HepG2 (cell line): ENCODE results near the gene CBY1. TPM values are rescaled to one million over a fixed set of nuclear protein-coding genes. Genes with fewer than 3 reads are reported as not detected.

Source experiments
- FOXA1 ChIP-seq, 2 experiments: fragments of 450-650 bp in 1 of 2; sonication (generic) in 1 of 2; formaldehyde crosslinking in 1 of 2; IDR thresholded peaks; 2 replicates each; pipeline versions ENCODE4 v1.4.0 to v1.6.1; 2016 to 2020; ENCODE audit warnings: missing genetic modification reagents in 1 of 2
- FOXA3 ChIP-seq: IDR thresholded peaks from 2 replicates; pipeline ENCODE4 v1.6.1; 2016; ENCODE audit warnings: missing genetic modification reagents, missing compliant biosample characterization
- FOXP1 ChIP-seq, 2 experiments: fragments of 450-650 bp in 1 of 2; IDR thresholded peaks; 2 replicates each; pipeline ENCODE4 v1.6.1; 2017 to 2018; ENCODE audit warnings: antibody characterized with exemption in 1 of 2
- JUNB ChIP-seq: sonication (generic); formaldehyde crosslinking; IDR thresholded peaks from 2 replicates; pipeline ENCODE4 v1.8.0; 2022; ENCODE audit warnings: missing genetic modification reagents, mild to moderate bottlenecking, borderline replicate concordance
- JUND ChIP-seq: sonication (generic); formaldehyde crosslinking; IDR thresholded peaks from 2 replicates; pipeline ENCODE4 v1.8.0; 2022; ENCODE audit warnings: mild to moderate bottlenecking, missing genetic modification reagents
- MZF1 ChIP-seq: sonication (generic); formaldehyde crosslinking; IDR thresholded peaks from 2 replicates; pipeline ENCODE4 v1.8.1; 2023; ENCODE audit warnings: mild to moderate bottlenecking, missing genetic modification reagents, borderline replicate concordance
- PLRG1 ChIP-seq: fragments of 450-650 bp; conservative IDR thresholded peaks from 2 replicates; pipeline ENCODE4 v1.6.1; 2016
- SMAD1 ChIP-seq: sonication (generic); formaldehyde crosslinking; IDR thresholded peaks from 2 replicates; pipeline ENCODE4 v1.4.0; 2020; ENCODE audit warnings: missing genetic modification reagents, low read depth, mild to moderate bottlenecking, borderline replicate concordance
- TOE1 ChIP-seq: sonication (generic); formaldehyde crosslinking; IDR thresholded peaks from 2 replicates; pipeline ENCODE4 v1.4.0; 2020; ENCODE audit warnings: mild to moderate bottlenecking, missing genetic modification reagents
- ZNF329 ChIP-seq: sonication (generic); formaldehyde crosslinking; IDR thresholded peaks from 2 replicates; pipeline ENCODE4 v1.9.0; 2021; ENCODE audit warnings: low read depth, mild to moderate bottlenecking, missing genetic modification reagents
- ZNF34 ChIP-seq: sonication (generic); formaldehyde crosslinking; IDR thresholded peaks from 2 replicates; pipeline ENCODE4 v1.4.0; 2020; ENCODE audit warnings: mild to moderate bottlenecking, missing genetic modification reagents, borderline replicate concordance
- ZSCAN21 ChIP-seq: sonication (generic); formaldehyde crosslinking; IDR thresholded peaks from 2 replicates; pipeline ENCODE4 v1.8.0; 2022; ENCODE audit warnings: mild to moderate bottlenecking, missing genetic modification reagents, moderate library complexity, borderline replicate concordance
- ZSCAN31 ChIP-seq: sonication (generic); formaldehyde crosslinking; IDR thresholded peaks from 2 replicates; pipeline ENCODE4 v1.5.0; 2020; ENCODE audit warnings: low read depth, mild to moderate bottlenecking, missing genetic modification reagents
- polyA plus RNA-seq, 8 experiments: library from polyadenylated mRNA; depleted of rRNA in 3 of 8; stranded (reverse) in 7 of 8; unstranded in 1 of 8; fragments of >200 nt; fragmentation: Illumina TruSeq in 4 of 8; extraction: Trizol in 4 of 8; gene quantifications; 2 replicates each; pipeline versions ENCODE4 v1.2.1 to v1.2.3, GENCODE V29; 2011 to 2016; ENCODE audit warnings: low read depth in 4 of 8, missing spikeins in 1 of 8, mixed read lengths in 1 of 8; ENCODE audit not compliant: insufficient read depth in 1 of 8
- total RNA-seq, 5 experiments: library from RNA; depleted of rRNA; stranded (reverse); fragments of >200 nt; fragmentation: Illumina TruSeq; extraction: Trizol; gene quantifications; 2 replicates each; pipeline ENCODE4 v1.2.3, GENCODE V29; 2016; ENCODE audit warnings: low read depth in 1 of 5
- TF ChIP-seq, protein P1 (sequence below): sonication (generic); formaldehyde crosslinking; IDR thresholded peaks from 2 replicates; pipeline ENCODE4 v1.9.0; 2021; ENCODE audit warnings: missing genetic modification reagents, mild to moderate bottlenecking, borderline replicate concordance
- TF ChIP-seq, protein P2 (sequence below): IDR thresholded peaks from 2 replicates; pipeline ENCODE4 v1.6.1; 2016; ENCODE audit warnings: missing genetic modification reagents, missing compliant biosample characterization
- TF ChIP-seq, protein P3 (sequence below): fragments of 450-650 bp; IDR thresholded peaks from 2 replicates; pipeline ENCODE4 v1.6.1; 2016
- TF ChIP-seq, protein P4 (sequence below): sonication (generic); formaldehyde crosslinking; conservative IDR thresholded peaks from 2 replicates; pipeline ENCODE4 v1.5.0; 2020; ENCODE audit warnings: missing genetic modification reagents
- TF ChIP-seq, protein P5 (sequence below): sonication (generic); formaldehyde crosslinking; IDR thresholded peaks from 2 replicates; pipeline ENCODE4 v1.4.0; 2020; ENCODE audit warnings: missing genetic modification reagents, borderline replicate concordance
- TF ChIP-seq, protein P6 (sequence below): sonication (generic); formaldehyde crosslinking; IDR thresholded peaks from 2 replicates; pipeline ENCODE4 v1.5.0; 2020; ENCODE audit warnings: missing genetic modification reagents

CBY1 gene
- total and polyA plus RNA-seq, 2 of the 13 experiments (the other 11 are each of a cell fraction or from before 2014, with no cell fraction given) = 19.7 to 20.3 TPM

DNA sequence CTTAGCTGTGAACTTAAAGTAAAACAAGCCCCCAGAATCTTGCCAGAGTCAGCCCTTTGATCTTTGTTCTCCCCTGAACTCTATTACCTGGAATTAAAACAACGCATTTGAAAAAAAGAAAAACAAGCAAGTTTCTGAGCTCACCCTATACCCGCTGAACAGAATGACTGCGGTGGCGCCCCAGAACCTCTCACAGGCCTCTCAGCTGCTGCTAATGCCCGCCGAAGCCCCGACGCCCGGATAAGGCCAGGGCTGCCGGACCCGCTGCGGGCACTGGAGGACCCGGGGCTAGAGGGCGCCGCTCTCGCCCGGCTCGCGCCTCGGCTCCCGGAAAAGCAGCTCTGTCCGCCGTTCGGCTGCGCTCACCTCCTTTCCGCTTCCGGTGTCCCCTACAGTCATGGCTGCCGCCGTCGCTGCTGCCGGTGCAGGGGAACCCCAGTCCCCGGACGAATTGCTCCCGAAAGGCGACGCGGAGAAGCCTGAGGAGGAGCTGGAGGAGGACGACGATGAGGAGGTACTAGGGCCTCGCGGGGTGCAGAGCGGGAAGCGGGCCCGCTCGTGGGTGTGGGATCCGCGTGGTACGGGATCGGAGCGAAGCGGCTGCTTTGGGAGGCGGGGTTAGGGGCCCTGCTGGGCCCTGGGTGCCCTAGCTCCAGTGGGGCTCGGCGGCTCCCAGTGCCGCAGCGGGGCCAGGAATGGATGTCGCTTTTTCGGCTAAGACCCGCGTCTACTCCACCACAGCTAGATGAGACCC lies 25.3 kb downstream of the CBY1 start, which contains the start of gene TOMM22 (continued):
- TF ChIP-seq JUNB (0 out of 2 replicates have a peak, but pooled peaks have one; percentile 28), FOXA3 (CRISPR knock-in tag) (peak; percentile 67), SMAD1 (CRISPR knock-in tag) (no peak; the same call in 1 of the 2 replicates), FOXP1 (IDR thresholded peaks at IDR 0.05) (no peak), FOXP1 (CRISPR knock-in tag; IDR thresholded peaks at IDR 0.05) (0 out of 2 replicates have a peak, but pooled peaks have one; percentile 22), ZNF329 (0 out of 2 replicates have a peak, but pooled peaks have one; percentile 22), ZSCAN21 (peak; percentile 84; the same call in 1 of the 2 replicates), ZSCAN31 (CRISPR knock-in tag) (peak; percentile 97), FOXA1 (IDR thresholded peaks at IDR 0.05) (no peak), FOXA1 (CRISPR knock-in tag; IDR thresholded peaks at IDR 0.05) (peak; percentile 38; the same call in 1 of the 2 replicates), ZNF34 (CRISPR knock-in tag) (no peak), TOE1 (CRISPR knock-in tag) (0 out of 2 replicates have a peak, but pooled peaks have one; percentile 48), MZF1 (CRISPR knock-in tag) (0 out of 2 replicates have a peak, but pooled peaks have one; percentile 49), JUND (CRISPR knock-in tag) (peak; percentile 48; the same call in 1 of the 2 replicates), PLRG1 (no peak)
- TF ChIP-seq, protein P1, sequence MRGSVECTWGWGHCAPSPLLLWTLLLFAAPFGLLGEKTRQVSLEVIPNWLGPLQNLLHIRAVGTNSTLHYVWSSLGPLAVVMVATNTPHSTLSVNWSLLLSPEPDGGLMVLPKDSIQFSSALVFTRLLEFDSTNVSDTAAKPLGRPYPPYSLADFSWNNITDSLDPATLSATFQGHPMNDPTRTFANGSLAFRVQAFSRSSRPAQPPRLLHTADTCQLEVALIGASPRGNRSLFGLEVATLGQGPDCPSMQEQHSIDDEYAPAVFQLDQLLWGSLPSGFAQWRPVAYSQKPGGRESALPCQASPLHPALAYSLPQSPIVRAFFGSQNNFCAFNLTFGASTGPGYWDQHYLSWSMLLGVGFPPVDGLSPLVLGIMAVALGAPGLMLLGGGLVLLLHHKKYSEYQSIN (CRISPR knock-in tag) = no peak
- TF ChIP-seq, protein P2, sequence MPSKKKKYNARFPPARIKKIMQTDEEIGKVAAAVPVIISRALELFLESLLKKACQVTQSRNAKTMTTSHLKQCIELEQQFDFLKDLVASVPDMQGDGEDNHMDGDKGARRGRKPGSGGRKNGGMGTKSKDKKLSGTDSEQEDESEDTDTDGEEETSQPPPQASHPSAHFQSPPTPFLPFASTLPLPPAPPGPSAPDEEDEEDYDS = peak; percentile 83
- TF ChIP-seq, protein P3, sequence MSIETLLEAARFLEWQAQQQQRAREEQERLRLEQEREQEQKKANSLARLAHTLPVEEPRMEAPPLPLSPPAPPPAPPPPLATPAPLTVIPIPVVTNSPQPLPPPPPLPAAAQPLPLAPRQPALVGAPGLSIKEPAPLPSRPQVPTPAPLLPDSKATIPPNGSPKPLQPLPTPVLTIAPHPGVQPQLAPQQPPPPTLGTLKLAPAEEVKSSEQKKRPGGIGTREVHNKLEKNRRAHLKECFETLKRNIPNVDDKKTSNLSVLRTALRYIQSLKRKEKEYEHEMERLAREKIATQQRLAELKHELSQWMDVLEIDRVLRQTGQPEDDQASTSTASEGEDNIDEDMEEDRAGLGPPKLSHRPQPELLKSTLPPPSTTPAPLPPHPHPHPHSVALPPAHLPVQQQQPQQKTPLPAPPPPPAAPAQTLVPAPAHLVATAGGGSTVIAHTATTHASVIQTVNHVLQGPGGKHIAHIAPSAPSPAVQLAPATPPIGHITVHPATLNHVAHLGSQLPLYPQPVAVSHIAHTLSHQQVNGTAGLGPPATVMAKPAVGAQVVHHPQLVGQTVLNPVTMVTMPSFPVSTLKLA = peak; percentile 52
- TF ChIP-seq, protein P4, sequence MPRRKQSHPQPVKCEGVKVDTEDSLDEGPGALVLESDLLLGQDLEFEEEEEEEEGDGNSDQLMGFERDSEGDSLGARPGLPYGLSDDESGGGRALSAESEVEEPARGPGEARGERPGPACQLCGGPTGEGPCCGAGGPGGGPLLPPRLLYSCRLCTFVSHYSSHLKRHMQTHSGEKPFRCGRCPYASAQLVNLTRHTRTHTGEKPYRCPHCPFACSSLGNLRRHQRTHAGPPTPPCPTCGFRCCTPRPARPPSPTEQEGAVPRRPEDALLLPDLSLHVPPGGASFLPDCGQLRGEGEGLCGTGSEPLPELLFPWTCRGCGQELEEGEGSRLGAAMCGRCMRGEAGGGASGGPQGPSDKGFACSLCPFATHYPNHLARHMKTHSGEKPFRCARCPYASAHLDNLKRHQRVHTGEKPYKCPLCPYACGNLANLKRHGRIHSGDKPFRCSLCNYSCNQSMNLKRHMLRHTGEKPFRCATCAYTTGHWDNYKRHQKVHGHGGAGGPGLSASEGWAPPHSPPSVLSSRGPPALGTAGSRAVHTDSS (CRISPR knock-in tag) = no peak
- TF ChIP-seq, protein P5, sequence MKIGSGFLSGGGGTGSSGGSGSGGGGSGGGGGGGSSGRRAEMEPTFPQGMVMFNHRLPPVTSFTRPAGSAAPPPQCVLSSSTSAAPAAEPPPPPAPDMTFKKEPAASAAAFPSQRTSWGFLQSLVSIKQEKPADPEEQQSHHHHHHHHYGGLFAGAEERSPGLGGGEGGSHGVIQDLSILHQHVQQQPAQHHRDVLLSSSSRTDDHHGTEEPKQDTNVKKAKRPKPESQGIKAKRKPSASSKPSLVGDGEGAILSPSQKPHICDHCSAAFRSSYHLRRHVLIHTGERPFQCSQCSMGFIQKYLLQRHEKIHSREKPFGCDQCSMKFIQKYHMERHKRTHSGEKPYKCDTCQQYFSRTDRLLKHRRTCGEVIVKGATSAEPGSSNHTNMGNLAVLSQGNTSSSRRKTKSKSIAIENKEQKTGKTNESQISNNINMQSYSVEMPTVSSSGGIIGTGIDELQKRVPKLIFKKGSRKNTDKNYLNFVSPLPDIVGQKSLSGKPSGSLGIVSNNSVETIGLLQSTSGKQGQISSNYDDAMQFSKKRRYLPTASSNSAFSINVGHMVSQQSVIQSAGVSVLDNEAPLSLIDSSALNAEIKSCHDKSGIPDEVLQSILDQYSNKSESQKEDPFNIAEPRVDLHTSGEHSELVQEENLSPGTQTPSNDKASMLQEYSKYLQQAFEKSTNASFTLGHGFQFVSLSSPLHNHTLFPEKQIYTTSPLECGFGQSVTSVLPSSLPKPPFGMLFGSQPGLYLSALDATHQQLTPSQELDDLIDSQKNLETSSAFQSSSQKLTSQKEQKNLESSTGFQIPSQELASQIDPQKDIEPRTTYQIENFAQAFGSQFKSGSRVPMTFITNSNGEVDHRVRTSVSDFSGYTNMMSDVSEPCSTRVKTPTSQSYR (CRISPR knock-in tag) = peak; percentile 21; the same call in 1 of the 2 replicates
- TF ChIP-seq, protein P6, sequence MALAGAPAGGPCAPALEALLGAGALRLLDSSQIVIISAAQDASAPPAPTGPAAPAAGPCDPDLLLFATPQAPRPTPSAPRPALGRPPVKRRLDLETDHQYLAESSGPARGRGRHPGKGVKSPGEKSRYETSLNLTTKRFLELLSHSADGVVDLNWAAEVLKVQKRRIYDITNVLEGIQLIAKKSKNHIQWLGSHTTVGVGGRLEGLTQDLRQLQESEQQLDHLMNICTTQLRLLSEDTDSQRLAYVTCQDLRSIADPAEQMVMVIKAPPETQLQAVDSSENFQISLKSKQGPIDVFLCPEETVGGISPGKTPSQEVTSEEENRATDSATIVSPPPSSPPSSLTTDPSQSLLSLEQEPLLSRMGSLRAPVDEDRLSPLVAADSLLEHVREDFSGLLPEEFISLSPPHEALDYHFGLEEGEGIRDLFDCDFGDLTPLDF = peak; percentile 73; the same call in 1 of the 2 replicates
